GM21737 (cell line): ENCODE results near the gene LRRN2.
"Not testable (repeated sequence)": the region's sequence is repeated elsewhere in the genome, so short reads cannot be mapped to it uniquely, and the experiment has no call there.

Source experiments
- ATAC-seq: cut with Tn5 transposase; IDR thresholded peaks from one replicate; pipeline ENCODE4 v1.9.1; 2021; ENCODE audit warnings: mild to moderate bottlenecking, moderate library complexity; ENCODE audit not compliant: unreplicated experiment

LRRN2 gene

DNA sequence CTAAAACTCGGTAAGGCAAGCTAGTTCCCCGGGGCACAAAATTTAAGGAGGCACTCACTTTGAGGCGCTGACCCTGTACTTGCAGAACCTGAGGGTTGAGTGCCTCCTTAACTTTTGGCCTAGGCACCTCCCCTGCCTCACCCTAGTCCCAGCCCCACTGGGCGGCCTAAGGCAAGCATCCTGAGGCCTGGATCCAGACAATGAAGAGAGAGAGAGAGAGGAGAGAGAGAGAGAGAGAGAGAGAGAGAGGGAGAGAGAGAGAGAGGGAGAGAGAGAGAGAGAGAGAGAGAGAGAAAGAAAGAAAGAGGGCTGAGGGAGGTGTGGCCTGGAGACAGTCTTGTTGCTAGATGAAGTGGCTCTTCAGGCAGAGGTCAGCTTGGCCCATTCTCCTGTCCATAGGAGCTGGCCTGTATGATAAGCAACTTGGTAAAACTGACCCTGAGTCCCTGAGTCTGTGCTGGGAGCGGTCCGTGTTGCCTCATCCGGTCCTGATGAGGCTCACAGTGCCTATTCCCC, 7.4 kb upstream of the LRRN2 start:
- ATAC-seq: no peak

DNA sequence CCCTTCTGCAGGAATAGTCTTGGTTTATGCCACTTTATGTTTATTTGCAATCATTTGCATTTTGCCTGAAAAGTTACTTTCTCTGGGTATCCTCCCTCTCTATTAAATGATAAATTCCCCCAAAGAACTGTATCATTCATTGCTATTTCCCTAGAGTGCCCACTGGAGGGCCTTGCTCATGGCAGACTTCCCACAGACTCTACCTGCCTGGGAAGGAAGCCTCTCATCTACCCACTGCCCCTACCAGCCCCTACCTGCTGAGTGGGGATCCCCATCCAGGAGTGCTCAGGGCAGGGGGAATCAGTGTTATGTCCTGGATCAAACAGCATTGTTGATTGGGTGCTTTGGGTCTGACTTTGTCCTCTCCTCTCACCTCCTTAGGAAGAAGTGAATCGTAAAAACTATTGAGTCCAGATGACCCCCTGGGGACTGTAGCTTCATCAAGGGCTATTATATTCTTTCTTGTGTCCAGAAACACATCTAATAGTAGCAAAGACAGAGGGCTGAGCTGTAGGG, 6.8 kb upstream of the LRRN2 start:
- no peak for ATAC-seq

GRCh38 chr1:204691328-204691730, 5.8 kb upstream of the LRRN2 start:
- ATAC-seq: not testable (repeated sequence)

DNA sequence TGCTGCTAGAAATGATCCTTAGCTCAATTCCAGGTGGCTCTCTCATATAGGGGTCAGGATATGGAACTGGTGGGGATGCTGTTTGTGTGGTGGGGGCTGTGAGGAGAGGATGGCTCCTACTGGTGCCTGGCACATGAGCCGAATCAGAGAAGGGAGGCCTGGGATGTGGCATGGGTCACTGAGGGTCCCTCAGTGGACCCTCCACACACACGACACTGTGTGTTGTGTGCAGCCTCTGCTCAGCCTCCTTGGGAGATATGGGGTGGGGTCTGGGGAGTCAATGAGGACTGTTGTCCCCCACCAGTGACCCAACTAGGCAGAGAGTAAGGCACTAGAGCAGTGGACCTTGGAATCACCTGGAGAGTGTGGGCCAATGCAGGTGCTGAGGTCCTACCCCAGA, 3.2 kb upstream of the LRRN2 start:
- ATAC-seq: no peak

GRCh38 chr1:204688007-204688406, 2.5 kb upstream of the LRRN2 start:
- no peak for ATAC-seq

DNA sequence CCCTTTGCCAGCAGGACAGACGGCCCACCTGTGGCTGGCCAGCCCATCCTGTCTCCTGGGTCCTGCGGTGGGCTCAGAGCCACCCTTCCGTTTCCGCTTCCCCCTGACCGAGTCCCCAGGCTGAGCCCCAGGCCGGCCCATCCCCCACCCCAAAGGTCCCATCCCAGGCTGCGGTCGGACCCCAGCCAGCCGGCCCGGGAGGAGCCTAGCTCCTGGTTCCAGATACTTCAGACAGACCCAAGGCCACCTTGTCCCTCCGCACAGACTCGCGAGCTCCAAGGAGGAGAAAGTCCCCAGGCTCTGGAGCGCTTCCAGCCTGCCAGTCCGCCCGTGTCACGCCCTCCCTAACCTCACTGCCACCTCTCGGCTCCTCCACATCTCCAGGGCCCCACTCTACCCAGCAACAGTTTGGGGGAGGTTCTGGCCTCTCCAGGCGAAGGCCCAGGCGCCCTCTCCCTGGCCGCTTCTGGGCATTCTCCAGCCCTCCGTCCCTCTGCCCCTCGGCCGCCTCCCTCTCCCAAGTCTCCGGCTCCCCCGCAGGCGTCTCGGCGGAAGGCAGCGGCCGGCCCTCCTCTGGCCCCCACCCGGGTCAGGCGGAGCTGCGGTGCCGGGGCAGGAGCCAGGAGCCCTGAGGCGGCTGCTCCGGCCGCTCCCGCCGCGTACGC, 835 bp downstream of the LRRN2 start:
- no peak for ATAC-seq

DNA sequence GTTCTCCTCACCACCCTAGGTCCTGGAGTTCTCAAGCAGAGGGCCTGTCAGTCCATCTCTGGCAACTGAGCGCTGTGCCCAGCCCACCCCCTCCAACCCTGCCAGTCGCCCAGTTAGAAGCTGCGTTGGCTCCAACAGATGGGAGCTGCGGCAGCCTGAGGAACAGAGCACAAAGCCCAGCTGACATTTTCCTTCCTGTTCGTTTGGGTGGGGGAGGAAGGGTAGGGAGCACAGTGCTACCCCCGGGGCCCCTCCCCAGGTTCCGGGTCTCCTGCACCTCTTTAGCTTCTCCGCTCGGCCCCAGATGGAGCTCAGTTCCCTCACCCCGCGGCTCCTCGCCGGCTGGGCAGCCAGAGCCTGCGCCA, 1.4 kb downstream of the LRRN2 start:
- ATAC-seq: no peak

DNA sequence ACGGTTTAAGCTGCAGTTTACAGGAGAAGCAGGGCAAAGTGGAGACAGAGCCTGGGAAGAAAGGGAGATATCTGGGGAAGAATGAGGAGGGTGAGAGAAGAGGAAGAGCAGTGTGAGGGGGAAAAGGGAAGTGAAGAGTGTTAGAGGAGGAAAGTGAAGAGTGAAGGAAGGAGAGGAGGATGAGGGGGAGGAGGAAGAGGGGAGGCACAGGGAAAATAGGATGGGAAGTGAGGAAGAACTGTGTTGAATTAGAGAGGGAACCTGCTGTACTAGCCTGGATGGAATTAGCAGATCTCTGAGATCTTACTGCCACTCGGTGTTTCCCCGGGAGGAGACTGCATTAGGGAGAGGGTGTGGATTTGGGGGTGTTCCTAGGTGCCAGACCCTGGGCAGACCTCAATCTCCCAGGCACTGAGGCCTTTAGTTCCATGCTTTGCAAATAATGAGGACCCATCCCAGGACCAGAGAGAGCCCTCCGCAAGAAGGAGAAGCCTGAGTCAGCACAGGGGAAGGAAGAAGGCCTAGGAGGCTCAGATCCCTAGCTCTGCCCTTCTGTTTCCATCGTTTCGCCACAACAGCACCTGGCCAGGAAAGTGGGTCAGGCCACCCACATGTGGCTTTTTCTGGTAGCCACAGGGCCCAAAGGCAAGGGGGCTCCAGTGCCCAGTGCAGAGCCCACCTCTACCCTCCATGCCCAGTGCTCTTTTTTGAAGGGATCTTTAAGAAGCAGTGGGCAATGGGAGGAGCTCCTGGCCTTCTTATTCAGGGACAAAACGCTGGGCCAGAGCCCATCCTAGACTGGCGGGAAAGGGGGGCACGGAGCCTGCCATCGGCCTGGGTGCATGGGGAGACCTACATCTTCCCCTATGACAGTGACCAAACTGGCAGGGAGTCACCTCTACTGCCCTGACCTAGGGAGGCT, 2.0 kb downstream of the LRRN2 start:
- no peak for ATAC-seq

DNA sequence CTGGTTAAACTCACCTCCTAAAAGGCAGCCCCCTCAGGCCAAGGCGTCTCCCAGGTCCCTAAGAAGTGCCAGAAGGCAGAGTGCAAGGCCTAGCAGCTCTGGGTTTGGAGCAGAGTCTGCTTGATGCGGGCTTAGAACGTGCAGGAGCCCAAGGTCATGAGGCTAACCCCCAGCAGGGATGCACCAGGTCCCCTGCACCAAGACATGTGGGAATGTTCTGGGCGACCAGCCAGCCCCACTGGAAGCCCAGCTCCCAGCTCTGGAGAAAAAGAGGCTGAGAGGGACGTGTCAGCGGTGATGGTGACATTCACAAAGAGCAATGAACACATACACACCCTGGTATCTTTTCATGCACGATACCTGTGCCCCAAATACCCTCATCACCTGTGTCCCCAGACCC, 5.1 kb downstream of the LRRN2 start:
- ATAC-seq: no peak

DNA sequence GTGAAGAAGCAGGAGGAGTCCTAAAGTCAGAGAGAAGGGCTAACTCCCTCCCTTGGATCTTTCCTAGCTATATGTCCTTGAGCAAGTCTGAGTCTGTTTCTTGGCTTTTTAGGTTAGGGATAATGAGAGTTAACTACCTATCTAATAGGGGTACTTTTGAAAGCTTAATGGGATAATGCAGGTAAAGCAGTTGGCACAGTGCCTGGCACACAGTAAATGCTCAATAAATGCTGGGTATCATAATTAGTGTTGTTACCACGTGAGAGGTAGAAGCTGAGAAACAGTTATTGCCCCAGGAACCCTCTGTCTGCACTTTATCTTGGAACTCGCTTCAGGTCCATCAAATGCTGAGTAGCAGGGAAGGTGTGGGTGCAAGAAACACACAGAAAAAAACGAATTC, 5.5 kb downstream of the LRRN2 start:
- ATAC-seq: no peak

- no peak for ATAC-seq
Observed at GRCh38 chr1:204678721-204679475, 6.6 kb downstream of the LRRN2 start.

DNA sequence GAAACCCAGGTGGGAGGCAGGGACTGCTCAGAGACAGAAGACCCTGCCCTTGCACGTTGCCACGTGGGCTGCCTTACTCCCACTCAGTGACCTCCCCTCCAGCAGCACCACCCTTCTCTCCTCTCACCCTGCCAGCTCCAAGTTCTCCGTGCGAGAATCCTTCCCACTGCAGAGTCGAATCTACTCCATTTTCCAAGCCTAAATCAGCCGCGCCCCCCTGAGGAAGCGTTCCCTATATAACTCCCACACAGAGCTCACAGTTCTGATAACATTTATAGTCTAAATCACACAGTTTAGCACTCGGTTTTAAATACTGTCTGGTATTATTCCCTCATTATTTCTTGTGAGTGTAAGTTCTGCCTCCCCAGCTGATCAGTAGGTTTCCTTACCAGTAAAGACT, 7.7 kb downstream of the LRRN2 start:
- no peak for ATAC-seq

- ATAC-seq: no peak
Observed at GRCh38 chr1:204676043-204676442, 9.5 kb downstream of the LRRN2 start.

DNA sequence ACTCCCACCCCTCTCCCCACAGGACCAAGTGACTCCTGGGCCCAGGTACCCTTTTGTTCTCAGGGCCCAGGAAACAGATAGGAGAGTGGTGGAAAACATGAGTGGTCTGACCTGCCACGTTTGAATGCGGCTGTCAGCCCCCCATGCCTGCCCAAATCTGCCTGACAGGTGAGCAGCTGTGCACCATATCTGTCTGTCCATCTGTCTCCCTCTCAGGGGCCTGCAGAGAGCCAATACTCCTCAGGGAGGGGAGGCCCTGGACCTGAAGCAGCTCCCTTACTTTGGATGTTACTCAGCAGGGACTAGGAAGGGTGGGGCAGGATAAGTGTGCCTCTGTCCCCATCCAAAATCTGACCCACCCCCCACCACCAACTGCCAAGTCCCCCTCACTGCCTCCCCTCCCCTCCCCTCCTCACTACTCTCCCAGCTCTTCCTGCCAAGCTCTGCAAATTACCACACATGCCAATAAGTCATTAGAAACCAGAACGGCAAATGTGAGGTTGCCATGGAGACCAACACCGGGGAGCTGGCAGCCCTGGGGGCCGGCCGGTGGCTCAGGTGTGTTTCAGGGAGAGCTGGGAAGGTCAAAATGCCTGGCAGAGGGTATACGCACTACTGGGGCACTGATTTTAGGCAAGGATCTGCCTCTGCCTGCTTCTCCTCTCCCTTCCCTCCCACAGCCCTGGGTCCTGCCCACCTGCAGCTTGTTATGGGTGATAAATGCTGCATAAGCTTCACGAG, 11.5 kb downstream of the LRRN2 start:
- no peak for ATAC-seq

GRCh38 chr1:204673209-204673608, 12.3 kb downstream of the LRRN2 start:
- no peak for ATAC-seq

DNA sequence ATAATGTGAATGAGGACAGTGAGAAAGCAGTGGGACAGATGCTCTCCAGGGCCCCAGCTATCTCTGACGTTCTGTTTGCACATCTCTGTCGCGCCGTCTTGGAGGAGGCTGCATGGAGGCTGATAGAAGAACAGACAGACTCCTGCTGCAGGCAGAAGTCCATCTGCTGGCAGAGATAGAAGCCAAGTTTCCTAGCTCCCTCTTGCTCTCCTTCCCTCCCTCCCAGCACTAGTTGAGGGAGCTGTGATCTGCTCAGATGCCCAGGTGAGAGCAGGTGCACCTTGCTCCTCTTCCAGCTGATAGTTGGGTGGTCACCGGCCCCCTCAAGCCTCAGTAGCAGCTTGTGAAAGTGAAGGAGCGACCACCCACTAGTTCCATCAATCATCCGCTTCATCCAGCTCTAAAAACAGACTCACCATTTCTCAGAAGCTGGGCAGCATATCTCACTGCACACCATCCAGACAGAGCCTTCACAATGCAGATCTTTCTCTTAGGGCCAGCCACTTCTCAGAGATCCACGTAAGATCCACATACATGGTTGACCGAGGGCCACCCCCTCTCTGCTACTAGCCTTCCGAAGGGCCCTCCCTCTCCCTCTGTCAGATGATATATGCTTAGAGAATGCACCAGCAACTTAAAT, 12.9 kb downstream of the LRRN2 start:
- ATAC-seq: no peak

GRCh38 chr1:204672069-204672468, 13.5 kb downstream of the LRRN2 start:
- ATAC-seq: no peak

DNA sequence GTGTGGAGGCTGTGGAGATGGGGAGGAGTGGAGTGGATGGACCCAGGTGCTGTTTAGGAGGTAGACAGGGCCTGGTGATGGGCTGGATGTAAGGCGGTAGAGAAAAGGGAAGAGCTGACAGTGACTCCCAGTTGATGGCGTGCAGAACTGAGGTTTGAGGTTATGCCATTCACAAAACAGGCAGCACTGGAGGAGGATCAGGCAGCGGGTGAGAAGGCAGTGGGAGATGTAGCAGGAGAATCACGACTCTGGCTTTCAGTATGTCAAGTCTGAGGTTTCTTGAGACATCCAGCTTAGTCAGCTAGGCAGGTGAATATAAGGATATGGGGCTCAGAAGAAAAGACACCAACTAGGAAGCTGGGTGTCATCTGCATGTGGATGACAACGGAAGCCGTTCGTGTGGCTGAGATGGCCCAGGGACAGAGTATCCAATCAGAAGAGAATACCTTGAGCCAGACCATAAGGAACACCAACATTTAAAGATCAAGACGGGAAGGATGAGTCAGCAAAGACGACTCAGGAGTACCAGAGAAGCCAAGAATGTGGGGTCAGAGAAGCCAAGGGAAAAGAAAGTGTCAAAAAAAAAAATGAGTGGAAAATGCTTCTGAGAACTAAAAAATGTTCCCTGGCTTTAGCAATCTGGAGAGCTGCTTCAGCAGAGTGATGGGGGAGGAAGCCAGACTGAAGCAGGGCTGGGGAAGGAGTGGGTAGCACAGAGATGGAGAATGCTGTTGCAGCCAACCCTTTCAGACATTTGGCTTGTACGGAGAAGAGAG, 15.2 kb downstream of the LRRN2 start:
- no peak for ATAC-seq

DNA sequence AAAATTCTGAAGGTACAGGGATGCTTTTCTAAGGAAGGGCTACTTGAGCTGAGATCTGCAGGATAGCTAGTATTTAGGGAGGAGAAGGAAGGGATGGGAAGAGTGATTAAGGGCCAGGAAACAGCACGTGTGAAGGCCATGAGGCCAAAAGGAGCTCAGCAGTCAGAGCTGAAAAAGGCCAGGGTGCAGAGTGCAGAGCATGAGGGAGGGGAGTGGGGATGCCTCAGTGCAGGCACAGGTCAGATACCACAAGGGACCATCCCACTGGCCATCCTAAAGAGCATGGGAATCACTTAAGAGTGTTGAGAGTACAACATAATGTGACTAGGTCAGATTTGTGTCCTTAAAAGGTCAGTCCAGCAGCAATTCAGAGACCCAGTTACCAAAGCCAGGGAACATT, 16.0 kb downstream of the LRRN2 start:
- ATAC-seq: no peak

GRCh38 chr1:204664384-204664651, 21.2 kb downstream of the LRRN2 start:
- ATAC-seq: no peak
